ENCODE measurements around the gene PKD2.

Gene PKD2

GRCh38 chr4:88045021-88045420 lies 37.6 kb downstream of the PKD2 start:
- Histone ChIP-seq H3K27me3 (replicated peaks; ENCODE audit: control insufficient read depth, insufficient read depth, low read length) (no peaks in the 10 kb centered on the region), H3K9me3 (ENCODE audit: control insufficient read depth, low read length) (no peaks in the 10 kb centered on the region), H3K4me3 (ENCODE audit: low read length) (no peak overlapping the region), H3K4me1 (ENCODE audit: control insufficient read depth, insufficient read depth, low read length) (peaks cover 14% of the 10 kb centered on the region), H3K9ac (ENCODE audit: low read length) (no peak overlapping the region), H3K36me3 (ENCODE audit: control insufficient read depth, insufficient read depth, low read length, severe bottlenecking) (peaks cover 93% of the 10 kb centered on the region)
- no peak for DNase-seq (ENCODE audit: low read depth)

GRCh38 chr4:88054229-88054628 lies 46.8 kb downstream of the PKD2 start:
- Histone ChIP-seq H3K4me1 (ENCODE audit: control insufficient read depth, insufficient read depth, low read length) (peaks cover 8% of the 10 kb centered on the region), H3K9ac (ENCODE audit: low read length) (no peak overlapping the region), H3K27me3 (replicated peaks; ENCODE audit: control insufficient read depth, insufficient read depth, low read length) (no peaks in the 10 kb centered on the region), H3K36me3 (ENCODE audit: control insufficient read depth, insufficient read depth, low read length, severe bottlenecking) (peaks cover 70% of the 10 kb centered on the region), H3K4me3 (ENCODE audit: low read length) (no peak overlapping the region), H3K9me3 (ENCODE audit: control insufficient read depth, low read length) (no peaks in the 10 kb centered on the region)
- DNase-seq (ENCODE audit: low read depth), result no peak

- peaks cover 8% of the 10 kb centered on the region for H3K4me1 ChIP-seq (ENCODE audit: control insufficient read depth, insufficient read depth, low read length)
- no peak overlapping the region for H3K4me3 ChIP-seq (ENCODE audit: low read length)
- H3K27me3 ChIP-seq (replicated peaks; ENCODE audit: control insufficient read depth, insufficient read depth, low read length), result no peaks in the 10 kb centered on the region
- H3K9ac ChIP-seq (ENCODE audit: low read length), result no peak overlapping the region
- no peaks in the 10 kb centered on the region for H3K9me3 ChIP-seq (ENCODE audit: control insufficient read depth, low read length)
- H3K36me3 ChIP-seq (ENCODE audit: control insufficient read depth, insufficient read depth, low read length, severe bottlenecking), result peaks cover 73% of the 10 kb centered on the region
- peak; percentile 50 for DNase-seq (ENCODE audit: low read depth)
Observed at GRCh38 chr4:88054901-88055300, 47.5 kb downstream of the PKD2 start.

GRCh38 chr4:88058295-88058694 lies 50.9 kb downstream of the PKD2 start:
- H3K36me3 ChIP-seq (ENCODE audit: control insufficient read depth, insufficient read depth, low read length, severe bottlenecking), result peaks cover 66% of the 10 kb centered on the region
- no peak overlapping the region for H3K4me3 ChIP-seq (ENCODE audit: low read length)

GRCh38 chr4:88059766-88060165 lies 52.3 kb downstream of the PKD2 start:
- no peaks in the 10 kb centered on the region for H3K27me3 ChIP-seq (replicated peaks; ENCODE audit: control insufficient read depth, insufficient read depth, low read length)
- no peak overlapping the region for H3K9ac ChIP-seq (ENCODE audit: low read length)
- no peak for DNase-seq (ENCODE audit: low read depth)
- H3K4me3 ChIP-seq (ENCODE audit: low read length), result no peak overlapping the region
- peaks cover 6% of the 10 kb centered on the region for H3K4me1 ChIP-seq (ENCODE audit: control insufficient read depth, insufficient read depth, low read length)
- no peaks in the 10 kb centered on the region for H3K9me3 ChIP-seq (ENCODE audit: control insufficient read depth, low read length)
- H3K36me3 ChIP-seq (ENCODE audit: control insufficient read depth, insufficient read depth, low read length, severe bottlenecking), result peaks cover 79% of the 10 kb centered on the region

More at GRCh38 chr4:88058295-88058694, 50.9 kb downstream of the PKD2 start:
- no peaks in the 10 kb centered on the region for H3K27me3 ChIP-seq (replicated peaks; ENCODE audit: control insufficient read depth, insufficient read depth, low read length)
- H3K9me3 ChIP-seq (ENCODE audit: control insufficient read depth, low read length), result no peaks in the 10 kb centered on the region
- no peak overlapping the region for H3K9ac ChIP-seq (ENCODE audit: low read length)
- H3K4me1 ChIP-seq (ENCODE audit: control insufficient read depth, insufficient read depth, low read length), result peaks cover 8% of the 10 kb centered on the region
- DNase-seq (ENCODE audit: low read depth), result no peak

GRCh38 chr4:88060431-88060830 lies 53.0 kb downstream of the PKD2 start:
- Histone ChIP-seq H3K9ac (ENCODE audit: low read length) (no peak overlapping the region), H3K9me3 (ENCODE audit: control insufficient read depth, low read length) (no peaks in the 10 kb centered on the region), H3K27me3 (replicated peaks; ENCODE audit: control insufficient read depth, insufficient read depth, low read length) (no peaks in the 10 kb centered on the region), H3K36me3 (ENCODE audit: control insufficient read depth, insufficient read depth, low read length, severe bottlenecking) (peaks cover 85% of the 10 kb centered on the region), H3K4me3 (ENCODE audit: low read length) (no peak overlapping the region), H3K4me1 (ENCODE audit: control insufficient read depth, insufficient read depth, low read length) (no peaks in the 10 kb centered on the region)
- no peak for DNase-seq (ENCODE audit: low read depth)

- Histone ChIP-seq H3K4me3 (ENCODE audit: low read length) (no peak overlapping the region), H3K36me3 (ENCODE audit: control insufficient read depth, insufficient read depth, low read length, severe bottlenecking) (peaks cover 85% of the 10 kb centered on the region), H3K9me3 (ENCODE audit: control insufficient read depth, low read length) (no peaks in the 10 kb centered on the region), H3K4me1 (ENCODE audit: control insufficient read depth, insufficient read depth, low read length) (no peaks in the 10 kb centered on the region), H3K9ac (ENCODE audit: low read length) (no peak overlapping the region), H3K27me3 (replicated peaks; ENCODE audit: control insufficient read depth, insufficient read depth, low read length) (no peaks in the 10 kb centered on the region)
- no peak for DNase-seq (ENCODE audit: low read depth)
Observed at GRCh38 chr4:88062311-88062710, 54.9 kb downstream of the PKD2 start.

- Histone ChIP-seq H3K9me3 (ENCODE audit: control insufficient read depth, low read length) (no peaks in the 10 kb centered on the region), H3K4me1 (ENCODE audit: control insufficient read depth, insufficient read depth, low read length) (no peaks in the 10 kb centered on the region), H3K4me3 (ENCODE audit: low read length) (no peak overlapping the region)
Observed at GRCh38 chr4:88062843-88063242, 55.4 kb downstream of the PKD2 start.

GRCh38 chr4:88063634-88064296 lies 56.3 kb downstream of the PKD2 start:
- no peaks in the 10 kb centered on the region for H3K4me1 ChIP-seq (ENCODE audit: control insufficient read depth, insufficient read depth, low read length)
- no peak overlapping the region for H3K4me3 ChIP-seq (ENCODE audit: low read length)
- DNase-seq (ENCODE audit: low read depth), result no peak
- H3K27me3 ChIP-seq (replicated peaks; ENCODE audit: control insufficient read depth, insufficient read depth, low read length), result no peaks in the 10 kb centered on the region
- peaks cover 6% of the 10 kb centered on the region for H3K9me3 ChIP-seq (ENCODE audit: control insufficient read depth, low read length)
- peaks cover 85% of the 10 kb centered on the region for H3K36me3 ChIP-seq (ENCODE audit: control insufficient read depth, insufficient read depth, low read length, severe bottlenecking)
- no peak overlapping the region for H3K9ac ChIP-seq (ENCODE audit: low read length)

More at GRCh38 chr4:88062843-88063242, 55.4 kb downstream of the PKD2 start:
- DNase-seq (ENCODE audit: low read depth), result no peak
- no peak overlapping the region for H3K9ac ChIP-seq (ENCODE audit: low read length)
- H3K36me3 ChIP-seq (ENCODE audit: control insufficient read depth, insufficient read depth, low read length, severe bottlenecking), result peaks cover 85% of the 10 kb centered on the region
- H3K27me3 ChIP-seq (replicated peaks; ENCODE audit: control insufficient read depth, insufficient read depth, low read length), result no peaks in the 10 kb centered on the region

GRCh38 chr4:88064410-88064809 lies 57.0 kb downstream of the PKD2 start:
- Histone ChIP-seq H3K9ac (ENCODE audit: low read length) (no peak overlapping the region), H3K4me1 (ENCODE audit: control insufficient read depth, insufficient read depth, low read length) (no peaks in the 10 kb centered on the region), H3K9me3 (ENCODE audit: control insufficient read depth, low read length) (peaks cover 10% of the 10 kb centered on the region), H3K36me3 (ENCODE audit: control insufficient read depth, insufficient read depth, low read length, severe bottlenecking) (peaks cover 85% of the 10 kb centered on the region), H3K27me3 (replicated peaks; ENCODE audit: control insufficient read depth, insufficient read depth, low read length) (no peaks in the 10 kb centered on the region), H3K4me3 (ENCODE audit: low read length) (no peak overlapping the region)
- DNase-seq (ENCODE audit: low read depth), result no peak

GRCh38 chr4:88070031-88070430 lies 62.6 kb downstream of the PKD2 start:
- Histone ChIP-seq H3K4me1 (ENCODE audit: control insufficient read depth, insufficient read depth, low read length) (no peaks in the 10 kb centered on the region), H3K9me3 (ENCODE audit: control insufficient read depth, low read length) (peaks cover 18% of the 10 kb centered on the region), H3K27me3 (replicated peaks; ENCODE audit: control insufficient read depth, insufficient read depth, low read length) (no peaks in the 10 kb centered on the region), H3K4me3 (ENCODE audit: low read length) (no peak overlapping the region), H3K9ac (ENCODE audit: low read length) (no peak overlapping the region), H3K36me3 (ENCODE audit: control insufficient read depth, insufficient read depth, low read length, severe bottlenecking) (peaks cover 87% of the 10 kb centered on the region)
- no peak for DNase-seq (ENCODE audit: low read depth)

GRCh38 chr4:88075336-88075735 lies 67.9 kb downstream of the PKD2 start:
- DNase-seq (ENCODE audit: low read depth), result no peak
- H3K27me3 ChIP-seq (replicated peaks; ENCODE audit: control insufficient read depth, insufficient read depth, low read length), result no peaks in the 10 kb centered on the region
- no peak overlapping the region for H3K4me3 ChIP-seq (ENCODE audit: low read length)
- peaks cover 12% of the 10 kb centered on the region for H3K4me1 ChIP-seq (ENCODE audit: control insufficient read depth, insufficient read depth, low read length)
- no peak overlapping the region for H3K9ac ChIP-seq (ENCODE audit: low read length)
- peaks cover 7% of the 10 kb centered on the region for H3K9me3 ChIP-seq (ENCODE audit: control insufficient read depth, low read length)
- peaks cover 62% of the 10 kb centered on the region for H3K36me3 ChIP-seq (ENCODE audit: control insufficient read depth, insufficient read depth, low read length, severe bottlenecking)

All from adipocyte (in vitro differentiated cells).